ENCODE data around the gene ZBED1. TPM values are rescaled to one million over a fixed set of nuclear protein-coding genes. Genes with fewer than 3 reads are reported as not detected.

The ZBED1 gene
- total and polyA plus RNA-seq, 9 of the 15 experiments (the other 6 are each of a cell fraction or from before 2014, with no cell fraction given): 0.61 to 27.6 (median 13.9) TPM

DNA sequence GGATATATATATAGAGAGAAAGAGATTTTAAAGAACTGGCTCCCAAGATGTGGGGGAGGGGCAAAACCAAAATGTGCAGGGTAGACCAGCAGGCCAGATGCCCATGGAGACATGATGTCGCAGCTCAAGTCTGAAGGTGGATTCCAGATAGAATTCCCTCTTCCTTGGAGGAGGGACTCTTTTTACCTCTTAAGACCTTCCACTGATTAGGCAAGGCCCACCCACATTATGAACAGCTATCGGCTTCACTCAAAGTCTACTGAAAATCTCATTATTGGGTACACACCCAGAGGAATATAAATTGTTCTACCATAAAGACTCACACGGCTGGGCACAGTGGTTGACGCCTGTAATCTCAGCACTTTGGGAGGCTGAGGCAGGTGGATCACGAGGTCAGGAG is 59.3 kb downstream of the ZBED1 start:
- intact Hi-C loops (cut with micrococcal nuclease): no loop called here
- TF ChIP-seq ZNF134 (CRISPR knock-in tag; conservative IDR thresholded peaks at IDR 0.05): peak; percentile 98
- TF ChIP-seq MCM2 (IDR thresholded peaks at IDR 0.05; ENCODE audit: low read depth): no peak
- TF ChIP-seq RBM25 (IDR thresholded peaks at IDR 0.05; ENCODE audit: low read depth, low read length, severe bottlenecking): peak; percentile 76
- POLR2A ChIA-PET: no interaction called here

DNA sequence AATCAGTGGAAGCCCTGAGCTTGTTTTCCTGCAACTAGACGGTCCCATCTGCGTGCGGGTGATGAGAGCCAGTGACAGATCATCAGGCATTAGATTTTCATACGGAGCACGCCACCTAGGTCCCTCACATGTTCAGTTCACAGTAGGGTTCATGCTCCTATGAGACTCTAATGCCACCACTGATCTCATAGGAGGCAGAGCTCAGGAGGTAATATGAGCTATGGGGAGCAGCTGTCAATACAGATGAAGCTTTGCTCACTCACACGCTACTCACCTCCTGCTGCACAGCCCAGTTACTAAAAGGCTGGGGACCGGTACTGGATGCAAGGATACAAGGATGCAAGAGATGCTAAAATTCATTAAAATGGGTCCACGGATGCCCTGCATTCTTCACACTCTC is 61.2 kb downstream of the ZBED1 start:
- peaks cover 0 to 4% of the 10 kb centered on the region in 2 experiments; a peak in 2 of 5 replicates for H3K4me1 ChIP-seq (replicated peaks in 1 of 2; ENCODE audit: control insufficient read depth in 2 of 2, insufficient read depth in 2 of 2, low read length in 2 of 2)
- no peak overlapping the region for H3K4me2 ChIP-seq (ENCODE audit: insufficient read depth, low read length)
- ChIA-PET CTCF (ENCODE audit: low intra/inter-chr PET ratio) (no interaction called here), POLR2A (no interaction called here)
- intact Hi-C loops (cut with micrococcal nuclease) (no loop called here), in situ Hi-C loops (cut with MboI) (no loop called here)
- H3K9ac ChIP-seq (ENCODE audit: insufficient read depth in 1 of 2, low read depth in 2 of 2, low read length in 2 of 2): no peak overlapping the region
- TF ChIP-seq ZNF445 (CRISPR knock-in tag; IDR thresholded peaks at IDR 0.05; ENCODE audit: low read depth) (no peak), NCOA2 (IDR thresholded peaks at IDR 0.05; ENCODE audit: partially characterized antibody in 2 of 2) (no peak), FOXJ2 (tag; IDR thresholded peaks at IDR 0.05) (no peak), FIP1L1 (IDR thresholded peaks at IDR 0.05; ENCODE audit: low read depth, low read length, poor library complexity, severe bottlenecking) (no peak), ZNF133 (CRISPR knock-in tag; IDR thresholded peaks at IDR 0.05) (no peak), MCM7 (IDR thresholded peaks at IDR 0.05) (no peak), HCFC1 (IDR thresholded peaks at IDR 0.05; ENCODE audit: low read depth, low read length) (no peak)
- TF ChIP-seq, protein P1, sequence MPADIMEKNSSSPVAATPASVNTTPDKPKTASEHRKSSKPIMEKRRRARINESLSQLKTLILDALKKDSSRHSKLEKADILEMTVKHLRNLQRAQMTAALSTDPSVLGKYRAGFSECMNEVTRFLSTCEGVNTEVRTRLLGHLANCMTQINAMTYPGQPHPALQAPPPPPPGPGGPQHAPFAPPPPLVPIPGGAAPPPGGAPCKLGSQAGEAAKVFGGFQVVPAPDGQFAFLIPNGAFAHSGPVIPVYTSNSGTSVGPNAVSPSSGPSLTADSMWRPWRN (IDR thresholded peaks at IDR 0.05; ENCODE audit: low read depth): no peak
- TF ChIP-seq, protein P2, sequence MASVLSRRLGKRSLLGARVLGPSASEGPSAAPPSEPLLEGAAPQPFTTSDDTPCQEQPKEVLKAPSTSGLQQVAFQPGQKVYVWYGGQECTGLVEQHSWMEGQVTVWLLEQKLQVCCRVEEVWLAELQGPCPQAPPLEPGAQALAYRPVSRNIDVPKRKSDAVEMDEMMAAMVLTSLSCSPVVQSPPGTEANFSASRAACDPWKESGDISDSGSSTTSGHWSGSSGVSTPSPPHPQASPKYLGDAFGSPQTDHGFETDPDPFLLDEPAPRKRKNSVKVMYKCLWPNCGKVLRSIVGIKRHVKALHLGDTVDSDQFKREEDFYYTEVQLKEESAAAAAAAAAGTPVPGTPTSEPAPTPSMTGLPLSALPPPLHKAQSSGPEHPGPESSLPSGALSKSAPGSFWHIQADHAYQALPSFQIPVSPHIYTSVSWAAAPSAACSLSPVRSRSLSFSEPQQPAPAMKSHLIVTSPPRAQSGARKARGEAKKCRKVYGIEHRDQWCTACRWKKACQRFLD (CRISPR knock-in tag; IDR thresholded peaks at IDR 0.05): no peak
- H3K9me1 ChIP-seq (ENCODE audit: control insufficient read depth, insufficient read depth, low read length): no peaks in the 10 kb centered on the region
- H3K4me3 ChIP-seq: no peak overlapping the region
- no peaks in the 10 kb centered on the region for H3K79me2 ChIP-seq (ENCODE audit: control insufficient read depth, insufficient read depth, low read length)
- H3K27me3 ChIP-seq (ENCODE audit: control insufficient read depth in 2 of 2, insufficient read depth in 2 of 2, low read length in 2 of 2): no peaks in the 10 kb centered on the region
- ATAC-seq (no peak), FAIRE-seq (no peak), DNase-seq (ENCODE audit: extremely low read depth in 1 of 4, low spot score in 3 of 4) (no peak)
- no peak overlapping the region for H2AFZ ChIP-seq (ENCODE audit: low read depth, low read length)
- BruUV-seq (replicated peaks): no TSS peak
- 80% methylated on average over 5 of the region's 8 CpGs for WGBS (ENCODE audit: insufficient coverage, low coverage, missing lambda C conversion rate)
- no peaks in the 10 kb centered on the region for H4K20me1 ChIP-seq (replicated peaks; ENCODE audit: control insufficient read depth, insufficient read depth, low read length)
- 0 out of 2 replicates have a peak, but pooled peaks cover 2% of the 10 kb centered on the region for H3K9me3 ChIP-seq (replicated peaks; ENCODE audit: control insufficient read depth, insufficient read depth, low read depth, low read length)
- H3K36me3 ChIP-seq (ENCODE audit: control insufficient read depth, insufficient read depth, low read length): no peaks in the 10 kb centered on the region
- H3K27ac ChIP-seq (ENCODE audit: extremely low read depth, low read depth, low read length): no peak overlapping the region

More for the DNA sequence above, 59.3 kb downstream of the ZBED1 start:
- in situ Hi-C loops (cut with MboI): no loop called here
- Histone ChIP-seq H3K27me3 (ENCODE audit: control insufficient read depth in 2 of 2, insufficient read depth in 2 of 2, low read length in 2 of 2) (no peaks in the 10 kb centered on the region), H3K4me1 (replicated peaks in 1 of 2; ENCODE audit: control insufficient read depth in 2 of 2, insufficient read depth in 2 of 2, low read length in 2 of 2) (peaks cover 0 to 4% of the 10 kb centered on the region in 2 experiments; a peak in 2 of 5 replicates), H3K79me2 (ENCODE audit: control insufficient read depth, insufficient read depth, low read length) (no peaks in the 10 kb centered on the region), H3K27ac (ENCODE audit: extremely low read depth, low read depth, low read length) (no peak overlapping the region), H3K4me2 (ENCODE audit: insufficient read depth, low read length) (no peak overlapping the region), H3K9me1 (ENCODE audit: control insufficient read depth, insufficient read depth, low read length) (no peaks in the 10 kb centered on the region), H3K4me3 (no peak overlapping the region), H3K36me3 (ENCODE audit: control insufficient read depth, insufficient read depth, low read length) (no peaks in the 10 kb centered on the region), H3K9ac (ENCODE audit: insufficient read depth in 1 of 2, low read depth in 2 of 2, low read length in 2 of 2) (no peak overlapping the region), H2AFZ (ENCODE audit: low read depth, low read length) (no peak overlapping the region), H3K9me3 (replicated peaks; ENCODE audit: control insufficient read depth, insufficient read depth, low read depth, low read length) (0 out of 2 replicates have a peak, but pooled peaks cover 2% of the 10 kb centered on the region), H4K20me1 (replicated peaks; ENCODE audit: control insufficient read depth, insufficient read depth, low read length) (no peaks in the 10 kb centered on the region)
- no peak for DNase-seq (ENCODE audit: extremely low read depth in 1 of 4, low spot score in 3 of 4)
- no peak for ATAC-seq
- CTCF ChIA-PET (ENCODE audit: low intra/inter-chr PET ratio): no interaction called here
- WGBS (ENCODE audit: insufficient coverage, low coverage, missing lambda C conversion rate): 76% methylated on average over 4 of the region's 5 CpGs
- no peak for FAIRE-seq
- BruUV-seq (replicated peaks): no TSS peak
